GM20000 (cell line): ENCODE data around the gene PLCXD3.
"Not testable (repeated sequence)": the region's sequence is repeated elsewhere in the genome, so short reads cannot be mapped to it uniquely, and the experiment has no call there.

Experiments used
- DNase-seq: peaks from one replicate; pipeline ENCODE4 v3.0.0; 2012; ENCODE audit warnings: low spot score
- TF ChIP-seq, protein P1 (sequence below): IDR thresholded peaks from 2 replicates; pipeline ENCODE4 v1.5.1; 2012; ENCODE audit warnings: mild to moderate bottlenecking, control low read depth; ENCODE audit errors: extremely low read depth, missing control alignments

The PLCXD3 gene

DNA sequence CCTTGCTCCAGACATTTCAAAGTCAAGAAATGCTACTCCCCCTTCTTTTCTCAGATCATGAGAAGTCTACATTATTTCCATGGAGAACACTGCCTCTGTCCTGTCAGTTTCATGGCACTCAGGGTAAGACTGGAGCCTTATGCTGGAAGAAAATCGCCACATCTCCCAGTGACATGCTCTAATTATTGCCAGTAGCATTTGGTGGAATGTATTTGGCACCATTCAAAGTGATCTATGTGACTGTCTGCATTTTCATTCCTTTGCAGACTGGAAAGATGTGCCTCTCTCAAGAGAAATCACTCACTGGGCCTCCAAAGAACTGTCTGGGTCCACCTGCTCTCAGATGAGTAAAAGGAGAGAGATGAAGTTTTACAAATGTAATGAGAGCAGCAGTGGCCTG, 840 bp upstream of the PLCXD3 start:
- DNase-seq = no peak
- TF ChIP-seq, protein P1, sequence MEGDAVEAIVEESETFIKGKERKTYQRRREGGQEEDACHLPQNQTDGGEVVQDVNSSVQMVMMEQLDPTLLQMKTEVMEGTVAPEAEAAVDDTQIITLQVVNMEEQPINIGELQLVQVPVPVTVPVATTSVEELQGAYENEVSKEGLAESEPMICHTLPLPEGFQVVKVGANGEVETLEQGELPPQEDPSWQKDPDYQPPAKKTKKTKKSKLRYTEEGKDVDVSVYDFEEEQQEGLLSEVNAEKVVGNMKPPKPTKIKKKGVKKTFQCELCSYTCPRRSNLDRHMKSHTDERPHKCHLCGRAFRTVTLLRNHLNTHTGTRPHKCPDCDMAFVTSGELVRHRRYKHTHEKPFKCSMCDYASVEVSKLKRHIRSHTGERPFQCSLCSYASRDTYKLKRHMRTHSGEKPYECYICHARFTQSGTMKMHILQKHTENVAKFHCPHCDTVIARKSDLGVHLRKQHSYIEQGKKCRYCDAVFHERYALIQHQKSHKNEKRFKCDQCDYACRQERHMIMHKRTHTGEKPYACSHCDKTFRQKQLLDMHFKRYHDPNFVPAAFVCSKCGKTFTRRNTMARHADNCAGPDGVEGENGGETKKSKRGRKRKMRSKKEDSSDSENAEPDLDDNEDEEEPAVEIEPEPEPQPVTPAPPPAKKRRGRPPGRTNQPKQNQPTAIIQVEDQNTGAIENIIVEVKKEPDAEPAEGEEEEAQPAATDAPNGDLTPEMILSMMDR = no peak

DNA sequence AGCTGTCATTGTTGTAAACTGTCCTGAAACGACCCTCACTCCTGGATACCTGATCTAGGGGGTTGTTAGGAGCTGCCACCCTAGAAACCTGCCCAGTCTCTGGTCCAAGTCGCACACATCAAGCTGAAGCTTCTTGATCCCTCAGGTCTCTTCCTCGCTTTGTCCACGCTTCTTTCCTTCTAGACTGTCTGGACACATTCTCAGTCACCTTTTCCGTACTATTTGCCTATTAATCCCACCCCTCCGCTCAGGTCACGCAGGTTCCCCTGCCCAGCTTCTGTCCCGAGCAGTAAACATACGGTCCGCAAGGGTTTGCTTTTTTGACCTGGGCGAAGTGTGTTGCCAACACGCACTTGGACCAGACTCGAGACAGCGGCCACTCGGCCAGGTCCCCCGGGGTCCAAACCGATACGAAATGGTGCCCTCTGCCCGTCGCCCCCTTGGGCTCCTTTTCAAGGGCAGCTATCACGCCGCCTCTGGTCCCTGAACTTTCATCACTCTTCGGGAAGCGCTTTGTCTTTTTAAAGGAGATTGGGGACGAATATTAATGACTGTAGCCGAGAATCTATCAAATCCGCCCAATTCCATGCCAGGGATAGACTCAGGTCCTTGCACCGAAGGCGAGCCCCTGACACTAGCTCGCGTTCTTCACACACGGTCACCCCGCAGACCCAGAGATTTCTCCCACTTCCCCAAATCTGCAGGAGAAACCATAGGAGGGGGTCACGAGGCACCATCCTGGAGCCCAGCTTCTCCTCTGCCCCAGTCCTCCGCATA, 814 bp downstream of the PLCXD3 start:
- TF ChIP-seq, protein P1 = no peak
- no peak for DNase-seq

DNA sequence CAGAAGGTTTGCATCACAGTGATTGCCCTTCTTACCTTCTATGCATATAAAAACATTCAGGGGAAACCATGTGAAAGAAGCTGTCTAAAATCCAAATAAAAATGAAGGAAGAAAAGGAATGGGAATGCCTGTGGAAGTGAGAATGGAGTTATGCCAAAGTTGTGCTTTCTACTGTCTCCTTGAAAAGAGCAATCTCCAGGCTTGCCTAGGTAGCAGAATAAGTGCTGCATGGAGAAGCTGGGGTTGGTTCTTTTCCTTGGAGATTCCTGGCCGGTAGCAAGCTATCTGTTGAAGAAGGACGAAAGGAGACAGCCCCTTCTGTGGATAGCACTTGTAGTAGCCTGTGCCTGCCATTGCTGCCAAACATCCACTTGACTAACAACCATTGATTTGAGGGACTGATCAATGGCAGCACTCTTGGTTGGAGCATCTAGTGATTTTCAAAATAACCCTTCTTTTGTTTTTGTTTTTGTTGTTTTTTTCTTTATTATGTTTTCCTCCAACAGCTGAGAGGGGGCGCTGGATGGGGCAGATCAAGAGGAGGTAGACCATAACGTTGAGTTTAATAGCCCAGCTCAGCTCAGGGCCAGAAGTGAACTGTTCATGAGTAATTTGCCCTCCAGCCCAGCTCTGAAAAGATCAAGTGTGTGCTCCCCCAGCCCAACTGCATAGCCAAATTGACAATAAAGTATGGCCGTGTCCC, 1.6 kb downstream of the PLCXD3 start:
- TF ChIP-seq, protein P1 = no peak
- no peak for DNase-seq

DNA sequence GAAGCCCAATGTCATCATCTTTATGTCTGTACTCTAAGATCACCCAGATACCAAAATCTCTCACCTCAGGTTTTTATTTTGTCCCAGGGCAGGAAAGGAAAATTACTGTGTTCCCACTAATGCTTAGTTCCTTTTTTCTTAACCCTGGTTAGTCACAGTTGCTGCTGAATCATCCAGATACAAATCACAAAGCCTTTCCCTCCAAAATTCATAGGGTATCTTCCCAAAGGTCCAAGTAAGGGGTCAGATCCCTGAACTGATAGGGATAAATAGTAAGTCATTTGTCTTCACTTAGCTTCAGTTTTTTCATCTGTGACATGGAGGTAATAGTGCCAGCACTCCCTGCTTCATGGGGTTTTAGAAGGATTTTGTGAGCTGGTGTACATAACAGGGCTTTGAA, 2.2 kb downstream of the PLCXD3 start:
- no peak for DNase-seq
- TF ChIP-seq, protein P1 = no peak

DNA sequence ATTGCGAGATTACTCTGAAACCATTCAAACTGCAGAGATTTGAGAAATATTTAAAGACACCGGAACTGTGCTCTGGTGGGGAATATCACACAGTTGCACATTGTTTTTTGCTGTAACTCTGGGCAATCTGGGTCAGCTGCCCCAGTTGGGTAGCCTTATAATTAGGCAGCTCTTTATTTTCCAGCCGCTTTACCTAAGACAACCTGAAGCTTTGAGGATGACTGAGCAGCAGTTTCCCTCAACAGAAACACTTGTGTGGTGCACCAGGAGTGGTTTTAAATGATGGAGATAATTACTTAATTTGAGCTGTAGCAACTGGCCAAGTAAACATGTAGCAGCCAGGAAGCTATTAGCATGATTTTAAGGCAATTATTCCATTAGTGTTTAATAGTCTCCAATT, 2.9 kb downstream of the PLCXD3 start:
- DNase-seq = no peak
- TF ChIP-seq, protein P1 = no peak

DNA sequence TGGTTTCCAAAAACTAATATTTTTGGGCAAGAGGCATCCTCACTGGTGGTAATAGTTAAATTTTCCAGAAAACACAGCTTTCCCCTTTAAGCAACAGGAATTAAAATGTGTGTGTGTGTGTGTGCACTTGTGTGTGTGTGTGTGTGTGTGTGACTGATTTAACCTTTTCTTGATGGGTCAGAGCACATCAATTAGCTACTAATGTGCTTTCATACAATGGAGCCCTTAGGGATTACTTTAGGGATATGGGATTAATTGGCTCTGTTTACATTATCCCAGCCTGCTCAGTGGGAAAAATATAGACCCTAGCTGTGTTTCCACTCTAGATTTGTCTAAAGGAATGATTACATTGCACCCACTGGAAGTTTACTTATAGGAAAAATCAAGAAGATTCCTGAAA, 6.5 kb downstream of the PLCXD3 start:
- no peak for DNase-seq
- TF ChIP-seq, protein P1 = no peak

DNA sequence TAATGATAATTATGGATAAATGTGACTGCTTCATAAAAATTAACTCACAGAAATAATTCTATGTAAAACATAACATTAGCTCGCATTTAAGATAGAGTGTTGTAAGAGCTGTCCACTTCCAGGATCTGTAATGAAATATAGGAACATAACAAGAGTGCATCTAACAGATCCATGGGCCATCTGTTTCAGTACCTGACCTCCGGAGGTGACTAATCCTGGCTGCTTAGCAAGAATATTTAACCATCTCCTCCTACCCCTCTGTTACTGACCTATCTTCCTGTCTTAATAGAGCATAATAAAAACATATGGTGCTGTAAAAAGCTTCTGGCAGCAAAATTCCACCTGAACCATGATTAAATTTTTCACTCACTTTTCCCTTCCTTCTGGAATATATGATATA, 7.1 kb downstream of the PLCXD3 start:
- DNase-seq = no peak
- TF ChIP-seq, protein P1 = no peak

DNA sequence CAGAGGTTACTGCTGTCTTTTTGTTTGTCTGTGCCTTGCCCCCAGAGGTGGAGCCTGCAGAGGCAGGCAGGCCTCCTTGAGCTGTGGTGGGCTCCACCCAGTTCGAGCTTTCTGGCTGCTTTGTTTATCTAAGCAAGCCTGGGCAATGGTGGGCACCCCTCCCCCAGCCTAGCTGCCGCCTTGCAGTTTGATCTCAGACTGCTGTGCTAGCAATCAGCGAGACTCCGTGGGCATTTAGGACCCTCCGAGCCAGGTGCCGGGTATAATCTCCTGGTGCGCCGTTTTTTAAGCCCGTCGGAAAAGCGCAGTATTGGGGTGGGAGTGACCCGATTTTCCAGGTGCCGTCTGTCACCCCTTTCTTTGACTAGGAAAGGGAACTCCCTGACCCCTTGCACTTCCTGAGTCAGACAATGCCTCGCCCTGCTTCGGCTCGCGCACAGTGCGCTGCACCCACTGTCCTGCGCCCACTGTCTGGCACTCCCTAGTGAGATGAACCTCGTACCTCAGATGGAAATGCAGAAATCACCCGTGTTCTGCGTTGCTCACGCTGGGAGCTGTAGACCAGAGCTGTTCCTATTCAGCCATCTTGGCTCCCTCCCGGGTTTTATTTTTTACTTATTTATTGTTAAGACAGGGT, 16.8 kb downstream of the PLCXD3 start:
- not testable (repeated sequence) for DNase-seq
